HEK293T (cell line): ENCODE measurements around the gene LILRB4.

Experiments
- ARNT ChIP-seq: fragments of 450-650 bp; IDR thresholded peaks from 2 replicates; pipeline ENCODE4 v1.6.1; 2017; ENCODE audit warnings: mild to moderate bottlenecking
- CTBP1 ChIP-seq: fragments of 450-650 bp; IDR thresholded peaks from 2 replicates; pipeline ENCODE4 v1.6.1; 2016; ENCODE audit warnings: borderline replicate concordance
- ELF4 ChIP-seq: fragments of 450-650 bp; IDR thresholded peaks from 2 replicates; pipeline ENCODE4 v1.6.1; 2017; ENCODE audit warnings: antibody characterized with exemption
- FOXM1 ChIP-seq: fragments of 450-650 bp; IDR thresholded peaks from 2 replicates; pipeline ENCODE4 v1.6.1; 2017; ENCODE audit warnings: mild to moderate bottlenecking, borderline replicate concordance
- HDGF ChIP-seq: fragments of 450-650 bp; IDR thresholded peaks from 2 replicates; pipeline ENCODE4 v1.6.1; 2017; ENCODE audit warnings: antibody characterized with exemption, borderline replicate concordance
- L3MBTL2 ChIP-seq: fragments of 450-650 bp; conservative IDR thresholded peaks from 2 replicates; pipeline ENCODE4 v1.6.1; 2016; ENCODE audit warnings: mild to moderate bottlenecking
- SP1 ChIP-seq: fragments of 450-650 bp; IDR thresholded peaks from 2 replicates; pipeline ENCODE4 v1.6.1; 2017

DNA sequence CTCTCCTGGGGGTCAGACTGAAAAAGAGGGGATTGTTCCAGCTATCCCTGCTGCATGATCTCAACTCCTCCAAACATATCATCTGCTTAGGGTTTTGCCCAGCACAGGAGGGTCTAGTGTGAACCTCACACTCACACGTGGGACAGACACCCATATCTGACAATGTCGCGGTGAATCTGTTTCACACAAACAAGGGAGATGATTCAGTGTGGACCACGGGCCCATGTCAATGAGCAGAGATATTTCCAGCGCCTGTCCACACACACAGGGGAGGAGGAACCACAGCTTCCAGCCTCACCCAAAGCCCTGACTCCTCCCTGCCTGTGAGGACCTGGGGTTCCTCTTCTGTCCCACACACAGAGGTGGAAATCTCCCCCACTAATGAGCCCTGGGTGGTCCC is 31.9 kb downstream of the LILRB4 start:
- TF ChIP-seq CTBP1 (no peak), ARNT (no peak), FOXM1 (no peak), HDGF (no peak), ELF4 (no peak), SP1 (no peak), L3MBTL2 (no peak)
